Measurements from ENCODE around the gene GMEB2.
"Not testable (repeated sequence)": the region's sequence is repeated elsewhere in the genome, so short reads cannot be mapped to it uniquely, and the experiment has no call there.

GMEB2 gene

DNA sequence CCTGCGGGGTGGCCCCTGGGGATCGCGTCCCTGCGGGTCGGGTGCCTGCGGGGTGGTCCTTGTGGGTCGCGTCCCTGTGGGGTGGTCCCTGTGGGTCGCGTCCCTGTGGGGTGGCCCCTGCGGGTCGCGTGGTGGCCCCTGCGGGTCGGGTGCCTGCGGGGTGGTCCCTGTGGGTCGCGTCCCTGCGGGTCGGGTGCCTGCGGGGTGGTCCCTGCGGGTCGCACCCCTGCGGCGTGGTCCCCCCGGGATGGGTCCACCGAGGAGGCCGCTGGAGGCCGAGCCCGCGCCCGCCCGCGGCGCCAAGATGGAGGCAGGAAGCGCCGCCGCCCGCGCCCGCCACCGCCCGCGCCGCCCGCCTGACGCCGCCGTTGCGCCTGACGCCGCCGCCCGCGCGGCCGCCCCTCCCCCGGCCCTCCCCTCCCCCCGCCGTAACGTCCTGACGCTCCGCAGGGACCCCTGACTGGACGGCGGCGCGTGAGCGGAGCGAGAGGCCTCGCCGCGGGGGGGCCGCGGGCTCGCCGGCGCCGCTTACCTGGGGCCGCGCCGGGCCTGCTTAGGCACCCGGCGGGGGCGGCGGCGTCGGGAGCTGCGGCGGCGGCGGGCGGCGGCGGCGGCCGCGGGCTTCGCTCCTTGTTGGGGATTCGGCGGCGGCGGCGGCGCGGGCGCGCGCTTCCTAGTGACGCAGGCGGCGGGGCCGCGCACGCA is at the start of gene GMEB2:
TSS of gene GMEB2 (minus strand) at position 678 of the 705 bp plus-strand sequence. CDS start 7,704 bp downstream, outside the sequence.
- peak within 1 kb of the TSS; percentile 96 for H3K4me3 ChIP-seq (ENCODE audit: low read depth, low read length)
- TF ChIP-seq CTCF (IDR thresholded peaks at IDR 0.05; ENCODE audit: insufficient read depth, low read depth, low read length, missing control alignments), result no peak
- peak; percentile 89 for DNase-seq (ENCODE audit: low read depth)

DNA sequence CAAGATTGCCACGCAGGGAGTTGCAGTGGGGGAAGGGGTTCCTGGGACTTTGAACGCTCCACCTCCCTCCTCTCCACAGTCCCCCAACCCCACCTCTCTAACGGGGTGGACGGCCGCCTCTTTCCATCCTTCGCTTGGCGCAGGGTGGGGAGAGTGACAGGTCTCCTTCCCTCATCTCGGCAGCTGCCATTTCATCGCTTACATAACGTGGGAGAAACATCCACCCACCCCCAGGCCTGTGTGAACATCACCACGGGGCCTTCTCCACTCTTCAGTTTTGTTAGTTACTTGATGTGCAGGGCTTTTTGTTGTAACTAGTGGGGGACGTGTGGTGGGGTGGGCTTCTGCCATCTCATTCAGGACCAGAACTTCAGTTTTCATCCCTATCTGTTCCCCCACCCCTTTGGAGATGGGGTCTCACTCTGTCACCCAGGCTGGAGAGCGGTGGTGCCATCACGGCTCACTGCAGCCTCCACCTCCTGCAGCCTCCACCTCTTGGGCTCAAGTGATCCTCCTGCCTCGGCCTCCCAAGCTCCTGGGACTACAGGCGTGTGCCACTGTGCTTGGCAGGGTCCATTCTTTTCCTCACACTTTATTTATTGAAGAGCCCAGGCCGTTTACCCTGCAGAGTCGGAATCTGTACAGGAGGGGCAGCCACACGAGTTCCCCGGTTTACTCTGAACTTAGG is 48.9 kb upstream of the GMEB2 start:
- DNase-seq (ENCODE audit: low read depth), result no peak
- H3K4me3 ChIP-seq (ENCODE audit: low read depth, low read length), result no peak overlapping the region
- no peak for TF ChIP-seq CTCF (IDR thresholded peaks at IDR 0.05; ENCODE audit: insufficient read depth, low read depth, low read length, missing control alignments)

GRCh38 chr20:63673951-63674350 is 47.0 kb upstream of the GMEB2 start:
- no peak for TF ChIP-seq CTCF (IDR thresholded peaks at IDR 0.05; ENCODE audit: insufficient read depth, low read depth, low read length, missing control alignments)
- no peak for DNase-seq (ENCODE audit: low read depth)
- no peak overlapping the region for H3K4me3 ChIP-seq (ENCODE audit: low read depth, low read length)

DNA sequence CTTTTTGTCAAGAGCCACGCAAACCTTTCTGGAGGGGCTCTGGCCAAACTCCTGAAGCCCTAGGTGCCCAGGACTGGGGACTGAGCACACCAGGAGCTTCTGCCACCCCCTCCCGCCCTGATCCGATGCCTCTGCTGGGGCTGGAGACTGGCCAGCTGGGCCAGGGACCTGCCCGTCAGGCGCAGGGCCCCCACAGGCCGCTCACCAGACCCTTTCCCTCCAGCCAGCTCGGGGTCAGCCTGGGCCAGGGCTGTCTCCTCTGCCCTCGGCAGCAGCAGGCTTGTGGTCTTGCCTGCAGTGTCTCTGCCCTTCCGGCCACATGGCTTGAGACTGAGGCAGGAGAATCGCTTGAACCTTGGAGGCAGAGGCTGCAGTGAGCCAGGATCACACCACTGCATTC is 45.8 kb upstream of the GMEB2 start:
- no peak overlapping the region for H3K4me3 ChIP-seq (ENCODE audit: low read depth, low read length)
- no peak for TF ChIP-seq CTCF (IDR thresholded peaks at IDR 0.05; ENCODE audit: insufficient read depth, low read depth, low read length, missing control alignments)
- DNase-seq (ENCODE audit: low read depth), result no peak

DNA sequence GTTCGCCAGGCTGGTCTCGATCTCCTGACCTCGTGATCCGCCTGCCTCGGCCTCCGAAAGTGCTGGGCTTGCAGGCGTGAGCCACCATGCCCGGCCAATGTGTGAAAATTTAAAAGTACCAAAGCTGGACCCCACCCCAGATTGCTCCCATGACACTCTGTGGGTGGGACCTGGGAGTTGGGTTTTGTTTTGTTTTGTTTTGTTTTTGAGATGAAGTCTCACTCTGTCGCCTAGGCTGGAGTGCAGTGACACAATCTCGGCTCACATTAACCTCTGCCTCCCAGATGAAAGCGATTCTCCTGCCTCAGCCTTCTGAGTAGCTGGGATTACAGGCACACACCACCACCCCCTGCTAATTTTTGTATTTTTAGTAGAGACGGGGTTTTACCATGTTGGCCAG is 44.8 kb upstream of the GMEB2 start:
- not testable (repeated sequence) for H3K4me3 ChIP-seq (ENCODE audit: low read depth, low read length); DNase-seq (ENCODE audit: low read depth)

DNA sequence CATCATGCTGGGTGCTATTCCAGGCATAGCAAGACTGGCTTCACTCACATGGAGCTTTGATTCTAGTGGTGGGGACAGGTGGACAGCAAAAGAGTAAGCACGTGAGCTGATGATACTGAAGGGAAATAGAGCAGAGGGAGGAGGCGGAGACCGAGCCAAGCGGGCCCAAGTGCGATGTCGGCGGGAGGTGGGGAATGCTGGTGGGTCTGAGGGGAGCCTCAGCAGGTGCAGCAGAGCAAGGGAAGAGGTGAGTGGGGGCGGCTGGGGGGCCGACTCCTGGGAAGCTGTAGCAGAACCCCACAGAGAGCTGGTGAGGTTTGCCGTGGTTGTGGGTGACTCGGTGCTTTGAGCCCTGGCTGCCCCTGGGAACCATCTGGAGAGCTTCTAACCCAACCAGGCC is 41.5 kb upstream of the GMEB2 start:
- TF ChIP-seq CTCF (IDR thresholded peaks at IDR 0.05; ENCODE audit: insufficient read depth, low read depth, low read length, missing control alignments), result no peak
- no peak for DNase-seq (ENCODE audit: low read depth)
- H3K4me3 ChIP-seq (ENCODE audit: low read depth, low read length), result no peak overlapping the region

GRCh38 chr20:63667858-63668257 is 41.0 kb upstream of the GMEB2 start:
- TF ChIP-seq CTCF (IDR thresholded peaks at IDR 0.05; ENCODE audit: insufficient read depth, low read depth, low read length, missing control alignments), result no peak
- DNase-seq (ENCODE audit: low read depth), result no peak
- no peak overlapping the region for H3K4me3 ChIP-seq (ENCODE audit: low read depth, low read length)

All from GM12865 (cell line).